DND-41 (cell line): ENCODE measurements around the gene APIP.
"Not testable (repeated sequence)": the region's sequence is repeated elsewhere in the genome, so short reads cannot be mapped to it uniquely, and the experiment has no call there.

ENCODE experiments used
- ATAC-seq: fragments of 200-7000 bp; cut with Tn5 transposase; 3 replicates; pipeline ENCODE4 v1.9.1; 2021; ENCODE audit warnings: low read depth; ENCODE audit not compliant: insufficient read depth
- DNase-seq: peaks from one replicate; pipeline ENCODE4 v3.0.0-alpha.2; 2020
- H2AFZ ChIP-seq: 2 replicates; pipeline ENCODE4 v1.6.0; 2012; ENCODE audit warnings: low read depth, low read length
- H3K27ac ChIP-seq: 2 replicates; pipeline ENCODE4 v1.5.1; 2012; ENCODE audit warnings: low read length, inconsistent platforms
- H3K27me3 ChIP-seq: fragments of 200-600 bp; sonication (generic); 2 replicates; pipeline ENCODE4 v1.6.0; 2012; ENCODE audit warnings: low read length, mild to moderate bottlenecking, inconsistent platforms; ENCODE audit not compliant: insufficient read depth, poor library complexity
- H3K36me3 ChIP-seq: 2 replicates; pipeline ENCODE4 v1.5.1; 2012; ENCODE audit warnings: low read length, inconsistent platforms; ENCODE audit not compliant: insufficient read depth
- H3K4me1 ChIP-seq: 2 replicates; pipeline ENCODE4 v1.5.1; 2012; ENCODE audit warnings: mild to moderate bottlenecking, low read length; ENCODE audit not compliant: insufficient read depth
- H3K4me2 ChIP-seq: 2 replicates; pipeline ENCODE4 v1.6.0; 2012; ENCODE audit warnings: mild to moderate bottlenecking, moderate library complexity, low read length, inconsistent platforms; ENCODE audit not compliant: insufficient read depth
- H3K4me3 ChIP-seq, 2 experiments: fragments of 200-600 bp in 1 of 2; shearing (Covaris generic) in 1 of 2; 2 replicates each; pipeline ENCODE4 v1.5.1; 2012 to 2016; ENCODE audit warnings: inconsistent platforms in 2 of 2, low read length in 2 of 2, mild to moderate bottlenecking in 2 of 2, low read depth in 1 of 2, moderate library complexity in 1 of 2
- H3K79me2 ChIP-seq: 2 replicates; pipeline ENCODE4 v1.6.0; 2012; ENCODE audit warnings: low read length, inconsistent platforms; ENCODE audit not compliant: insufficient read depth
- H3K9ac ChIP-seq: 2 replicates; pipeline ENCODE4 v1.6.0; 2012; ENCODE audit warnings: low read depth, mild to moderate bottlenecking, inconsistent platforms, low read length, moderate library complexity
- H3K9me3 ChIP-seq: 2 replicates; pipeline ENCODE4 v1.5.1; 2012; ENCODE audit warnings: low read length, moderate library complexity, mild to moderate bottlenecking, inconsistent platforms; ENCODE audit not compliant: insufficient read depth, severe bottlenecking
- H4K20me1 ChIP-seq: 2 replicates; pipeline ENCODE4 v1.6.0; 2012; ENCODE audit warnings: low read length; ENCODE audit not compliant: insufficient read depth
- CTCF ChIP-seq: IDR thresholded peaks from 2 replicates; pipeline ENCODE4 v1.5.1; 2012; ENCODE audit warnings: borderline replicate concordance, low read length, moderate library complexity, mild to moderate bottlenecking; ENCODE audit not compliant: poor library complexity, severe bottlenecking; ENCODE audit errors: extremely low read depth
- EZH2 ChIP-seq: IDR thresholded peaks from 3 replicates; pipeline ENCODE4 v1.6.1; 2012; ENCODE audit warnings: borderline replicate concordance, low read depth, mild to moderate bottlenecking, moderate library complexity, low read length, inconsistent platforms; ENCODE audit not compliant: severe bottlenecking

APIP gene

GRCh38 chr11:34915136-34916014, 804 bp downstream of the APIP start:
- Histone ChIP-seq H3K27ac (peak overlapping the region; percentile 91), H3K4me1 (peaks cover 38% of the 10 kb centered on the region), H2AFZ (peak overlapping the region; percentile 92), H3K9ac (peak overlapping the region; percentile 90), H4K20me1 (no peaks in the 10 kb centered on the region), H3K36me3 (peaks cover 16% of the 10 kb centered on the region), H3K4me2 (peak overlapping the region; percentile 94), H3K79me2 (peaks cover 75% of the 10 kb centered on the region), H3K4me3 (peak overlapping the region; percentile 93 to 94), H3K27me3 (no peaks in the 10 kb centered on the region), H3K9me3 (no peaks in the 10 kb centered on the region)
- DNase-seq: no peak
- peak; percentile 16 for ATAC-seq
- TF ChIP-seq EZH2 (no peak), CTCF (no peak)

- not testable (repeated sequence) for H2AFZ ChIP-seq, H3K27me3 ChIP-seq, H3K9ac ChIP-seq, ATAC-seq, H3K9me3 ChIP-seq, H3K4me3 ChIP-seq, H4K20me1 ChIP-seq, DNase-seq, H3K27ac ChIP-seq
- Histone ChIP-seq H3K4me1 (peaks cover 36% of the 10 kb centered on the region), H3K36me3 (peaks cover 19% of the 10 kb centered on the region), H3K79me2 (peaks cover 78% of the 10 kb centered on the region), H3K4me2 (peak overlapping the region; percentile 94; the same call in 1 of the 2 replicates)
These were observed 2.6 kb downstream of the APIP start for GRCh38 chr11:34913556-34913955.

DNA sequence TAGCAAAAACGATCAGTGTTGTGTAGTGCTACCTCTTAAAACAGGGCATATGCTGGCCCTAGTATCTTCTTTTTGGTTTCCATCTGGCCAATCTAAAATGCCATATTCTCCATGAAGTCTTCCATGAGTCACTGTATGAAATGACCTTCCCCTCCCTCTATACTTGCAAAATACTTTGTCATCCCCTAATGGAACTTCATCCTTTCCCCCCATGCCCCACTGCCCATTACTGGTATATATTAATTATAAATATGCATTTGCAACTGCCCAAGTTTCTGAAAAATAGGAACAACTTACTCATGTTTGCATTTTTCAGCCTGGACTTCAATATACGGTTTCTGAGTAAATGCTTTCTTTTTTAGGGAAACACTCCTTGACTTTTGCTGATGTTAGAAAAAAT, 4.5 kb downstream of the APIP start:
- no peak for TF ChIP-seq EZH2
- TF ChIP-seq CTCF: no peak
- Histone ChIP-seq H3K4me3 (no peak overlapping the region), H2AFZ (no peak overlapping the region), H3K27ac (no peak overlapping the region), H3K36me3 (peaks cover 19% of the 10 kb centered on the region), H3K9me3 (no peaks in the 10 kb centered on the region), H3K9ac (no peak overlapping the region), H4K20me1 (no peaks in the 10 kb centered on the region), H3K27me3 (no peaks in the 10 kb centered on the region), H3K4me2 (no peak overlapping the region), H3K79me2 (peaks cover 76% of the 10 kb centered on the region), H3K4me1 (peaks cover 17% of the 10 kb centered on the region)
- DNase-seq (no peak), ATAC-seq (no peak)

DNA sequence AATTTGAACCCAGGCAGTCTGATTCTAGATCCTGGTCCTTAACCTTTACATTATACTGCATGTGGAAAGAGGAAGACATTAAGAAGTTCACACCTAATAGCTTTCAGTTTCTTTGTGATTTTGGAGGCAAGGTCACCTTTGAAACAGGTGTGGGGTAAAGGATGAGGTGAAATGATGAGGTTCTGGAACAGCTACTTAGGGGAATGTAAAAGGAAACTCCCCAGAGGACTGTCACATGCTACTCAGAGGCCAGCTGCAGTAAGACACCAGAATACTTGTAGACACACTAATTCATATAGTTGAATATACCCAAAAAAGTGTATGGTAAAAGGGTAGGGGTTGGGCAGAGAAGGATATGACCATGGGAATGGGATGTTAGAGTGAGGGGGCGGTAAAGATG, 5.4 kb downstream of the APIP start:
- DNase-seq (no peak), ATAC-seq (no peak)
- TF ChIP-seq EZH2 (no peak), CTCF (no peak)
- Histone ChIP-seq H3K36me3 (peaks cover 19% of the 10 kb centered on the region), H3K4me3 (no peak overlapping the region), H3K4me1 (peaks cover 17% of the 10 kb centered on the region), H3K9me3 (peaks cover 2% of the 10 kb centered on the region), H3K27me3 (no peaks in the 10 kb centered on the region), H3K79me2 (peaks cover 74% of the 10 kb centered on the region), H3K9ac (no peak overlapping the region), H2AFZ (no peak overlapping the region), H4K20me1 (no peaks in the 10 kb centered on the region), H3K27ac (no peak overlapping the region), H3K4me2 (no peak overlapping the region)
